B cell (primary cell): ENCODE results near the gene PIBF1.

Experiments
- CTCF ChIP-seq: fragments of 200-600 bp; IDR thresholded peaks from one replicate; pipeline ENCODE4 v1.8.0; 2022; ENCODE audit warnings: antibody characterized with exemption, mild to moderate bottlenecking
- EZH2 ChIP-seq: IDR thresholded peaks from 2 replicates; pipeline ENCODE4 v1.6.1; 2012; ENCODE audit warnings: borderline replicate concordance, low read depth, mild to moderate bottlenecking, moderate library complexity, low read length; ENCODE audit not compliant: insufficient read depth, poor library complexity, severe bottlenecking

GRCh38 chr13:72990953-72991352 is 209.0 kb downstream of the PIBF1 start:
- no peak for TF ChIP-seq EZH2
- TF ChIP-seq CTCF, result no peak
